ENCODE results near the gene CPLX3.

Gene CPLX3

DNA sequence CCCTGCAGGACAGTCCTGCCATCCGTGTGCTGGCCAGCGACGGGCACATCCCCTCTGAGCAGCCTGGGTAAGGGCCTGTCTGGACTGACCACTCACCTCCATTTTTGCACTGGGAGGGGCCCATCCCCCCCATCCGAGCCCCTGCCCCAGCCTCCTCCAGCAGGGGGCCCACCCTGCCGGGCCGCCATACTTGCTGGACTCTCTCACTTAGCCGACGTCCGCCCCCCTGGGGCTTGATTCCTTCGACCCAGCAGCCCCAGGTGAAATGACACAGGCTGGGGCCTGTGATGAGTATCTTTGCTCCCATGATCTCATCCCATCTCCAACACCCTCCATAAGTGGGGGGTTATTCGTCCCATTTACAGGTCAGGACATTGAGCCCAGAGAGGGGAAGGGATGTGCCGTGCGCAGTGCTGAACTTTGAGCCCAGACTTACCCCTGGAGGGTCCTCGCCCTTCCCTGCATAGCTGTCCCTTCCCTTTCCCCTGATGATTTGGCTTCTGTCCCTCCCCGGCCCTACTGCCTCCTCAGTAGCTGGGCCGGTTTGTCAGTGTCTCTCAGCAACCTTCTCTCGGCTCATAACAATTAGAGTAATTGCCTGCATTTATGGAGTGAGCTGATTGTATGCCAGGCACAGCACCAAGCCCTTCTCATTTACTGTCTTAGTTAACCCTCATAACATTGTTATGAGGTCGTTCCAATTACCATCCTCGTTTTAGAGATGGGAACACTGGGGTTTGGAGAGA lies 9.6 kb upstream of the CPLX3 start:
- Histone ChIP-seq H3K79me1 (ENCODE audit: low read length) (no peaks in the 10 kb centered on the region), H2BK5ac (ENCODE audit: low read depth, low read length, poor library complexity) (no peak overlapping the region), H2BK120ac (ENCODE audit: insufficient read depth, low read length, poor library complexity) (no peak overlapping the region), H3K27ac (ENCODE audit: low read depth, low read length) (no peak overlapping the region), H3K14ac (ENCODE audit: low read length) (no peak overlapping the region), H3K4me3 (ENCODE audit: low read depth, low read length) (no peak overlapping the region), H2AK5ac (ENCODE audit: low read length) (no peak overlapping the region), H4K12ac (ENCODE audit: low read depth, low read length) (no peak overlapping the region), H3K4me2 (ENCODE audit: low read length) (peak overlapping the region; percentile 0), H2AFZ (ENCODE audit: insufficient read depth, low read length, poor library complexity) (no peak overlapping the region), H3K18ac (ENCODE audit: low read length) (no peak overlapping the region), H4K91ac (ENCODE audit: low read depth, low read length) (no peak overlapping the region), H3K4ac (ENCODE audit: low read depth, low read length) (no peak overlapping the region), H3K4me1 (ENCODE audit: control insufficient read depth in 1 of 2, insufficient read depth in 2 of 2, low read length in 2 of 2) (peaks cover 6 to 9% of the 10 kb centered on the region in 2 experiments), H2BK12ac (ENCODE audit: low read length) (no peak overlapping the region), H3K36me3 (ENCODE audit: control insufficient read depth in 1 of 2, insufficient read depth in 2 of 2, low read length in 2 of 2) (no peaks in the 10 kb centered on the region), H3K9me3 (ENCODE audit: insufficient read depth, low read depth, low read length) (peaks cover 2% of the 10 kb centered on the region), H3K23ac (ENCODE audit: low read length) (no peak overlapping the region), H4K8ac (ENCODE audit: low read depth, low read length) (no peak overlapping the region), H3K79me2 (ENCODE audit: control insufficient read depth, insufficient read depth, low read length, poor library complexity) (no peaks in the 10 kb centered on the region), H3K27me3 (ENCODE audit: insufficient read depth, low read length) (no peaks in the 10 kb centered on the region), H3K9ac (ENCODE audit: low read length) (no peak overlapping the region)
- DNase-seq = peak; percentile 61 to 68
- WGBS (ENCODE audit: extremely low coverage, insufficient coverage, insufficient read length) = no CpG with 5 or more reads among the region's 19 CpGs

DNA sequence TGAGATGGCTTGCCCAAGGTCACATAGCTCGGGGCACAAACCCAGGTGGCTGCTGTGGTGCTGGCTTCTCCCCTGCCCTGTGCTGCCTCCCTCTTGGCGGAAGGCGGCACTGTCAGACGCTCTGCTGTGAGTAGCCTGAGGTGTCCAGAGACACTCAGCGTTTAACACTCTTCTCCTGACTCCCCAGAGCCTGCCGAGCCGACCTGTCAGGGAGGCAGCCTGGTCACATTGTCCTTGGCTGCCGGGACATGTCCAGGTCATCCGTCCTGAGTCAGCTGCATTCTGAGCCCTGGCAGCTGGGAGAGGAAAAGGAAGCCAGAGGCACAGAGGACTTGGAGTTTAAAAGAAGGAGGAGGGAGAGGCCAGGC lies 9.1 kb upstream of the CPLX3 start:
- Histone ChIP-seq H3K79me2 (ENCODE audit: control insufficient read depth, insufficient read depth, low read length, poor library complexity) (no peaks in the 10 kb centered on the region), H2AFZ (ENCODE audit: insufficient read depth, low read length, poor library complexity) (no peak overlapping the region), H3K27me3 (ENCODE audit: insufficient read depth, low read length) (no peaks in the 10 kb centered on the region), H3K4ac (ENCODE audit: low read depth, low read length) (no peak overlapping the region), H3K4me1 (ENCODE audit: control insufficient read depth in 1 of 2, insufficient read depth in 2 of 2, low read length in 2 of 2) (peaks cover 6 to 9% of the 10 kb centered on the region in 2 experiments), H2AK5ac (ENCODE audit: low read length) (no peak overlapping the region), H3K4me3 (ENCODE audit: low read depth, low read length) (no peak overlapping the region), H2BK12ac (ENCODE audit: low read length) (no peak overlapping the region), H2BK5ac (ENCODE audit: low read depth, low read length, poor library complexity) (no peak overlapping the region), H3K36me3 (ENCODE audit: control insufficient read depth in 1 of 2, insufficient read depth in 2 of 2, low read length in 2 of 2) (no peaks in the 10 kb centered on the region), H3K23ac (ENCODE audit: low read length) (no peak overlapping the region), H3K9me3 (ENCODE audit: insufficient read depth, low read depth, low read length) (peaks cover 2% of the 10 kb centered on the region), H3K14ac (ENCODE audit: low read length) (no peak overlapping the region), H4K91ac (ENCODE audit: low read depth, low read length) (no peak overlapping the region), H3K18ac (ENCODE audit: low read length) (no peak overlapping the region), H2BK120ac (ENCODE audit: insufficient read depth, low read length, poor library complexity) (no peak overlapping the region), H3K79me1 (ENCODE audit: low read length) (no peaks in the 10 kb centered on the region), H3K27ac (ENCODE audit: low read depth, low read length) (no peak overlapping the region), H3K9ac (ENCODE audit: low read length) (no peak overlapping the region), H4K8ac (ENCODE audit: low read depth, low read length) (no peak overlapping the region), H4K12ac (ENCODE audit: low read depth, low read length) (no peak overlapping the region), H3K4me2 (ENCODE audit: low read length) (peak overlapping the region; percentile 0)
- DNase-seq = peak; percentile 92 to 95
- no CpG with 5 or more reads among the region's 9 CpGs for WGBS (ENCODE audit: extremely low coverage, insufficient coverage, insufficient read length)

DNA sequence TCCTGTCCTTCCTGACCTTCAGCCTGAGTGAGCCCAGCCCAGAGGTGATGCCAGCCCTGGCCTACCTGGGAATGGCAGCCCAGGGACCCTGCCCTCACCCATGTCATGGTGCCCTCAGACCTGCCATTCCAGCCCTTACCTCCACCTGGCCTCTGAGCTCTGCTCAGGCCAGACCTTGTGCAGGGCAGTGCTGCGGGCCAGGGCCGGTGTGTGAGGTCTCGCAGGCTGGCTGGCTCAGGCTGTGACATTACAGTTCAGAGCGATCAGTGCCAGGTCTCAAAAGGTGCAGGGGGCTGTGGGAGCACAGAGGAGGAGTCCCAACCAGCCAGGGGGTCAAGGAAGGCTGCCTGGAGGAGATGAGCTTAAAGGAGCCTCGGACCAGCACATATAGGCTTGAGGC lies 6.4 kb upstream of the CPLX3 start:
- no CpG with 5 or more reads among the region's 5 CpGs for WGBS (ENCODE audit: extremely low coverage, insufficient coverage, insufficient read length)
- H2BK12ac ChIP-seq (ENCODE audit: low read length) = no peak overlapping the region

DNA sequence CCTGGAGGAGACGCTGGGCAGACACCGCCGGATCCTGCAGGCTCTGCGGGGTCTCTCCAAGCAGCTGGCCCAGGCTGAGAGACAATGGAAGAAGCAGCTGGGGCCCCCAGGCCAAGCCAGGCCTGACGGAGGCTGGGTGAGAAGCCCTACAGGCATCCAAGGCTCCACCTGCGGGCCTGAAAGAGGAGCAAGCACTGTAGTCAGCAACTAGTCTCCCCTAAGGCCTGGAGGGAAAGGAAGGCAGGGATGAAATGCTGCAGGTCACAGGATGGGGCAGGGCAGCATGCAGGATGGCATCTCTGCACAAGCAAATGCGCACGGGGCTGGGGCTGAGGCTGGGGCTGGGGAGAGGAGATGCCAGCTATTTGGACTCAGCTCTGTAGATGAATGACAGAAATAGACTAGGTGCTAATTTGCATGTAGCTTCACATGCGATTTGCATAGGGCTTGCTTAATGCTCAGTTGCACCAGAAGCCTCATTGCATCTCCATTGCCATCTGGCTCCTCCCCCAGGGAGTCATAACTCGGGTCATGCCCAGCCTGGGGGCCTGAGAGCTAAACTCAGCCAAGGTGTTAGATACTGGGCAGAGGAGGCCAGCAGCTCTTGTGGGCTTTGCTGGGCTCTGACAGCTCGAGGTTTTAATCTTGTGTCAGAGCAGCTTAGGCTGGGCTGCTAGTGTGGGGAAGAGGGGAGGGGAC lies 5.2 kb upstream of the CPLX3 start:
- no peak overlapping the region for H3K4me2 ChIP-seq (ENCODE audit: low read length)
- no peak overlapping the region for H2BK12ac ChIP-seq (ENCODE audit: low read length)
- no peak overlapping the region for H3K4ac ChIP-seq (ENCODE audit: low read depth, low read length)
- no peaks in the 10 kb centered on the region for H3K79me1 ChIP-seq (ENCODE audit: low read length)
- peak overlapping the region; percentile 37 for H3K9ac ChIP-seq (ENCODE audit: low read length)
- WGBS (ENCODE audit: extremely low coverage, insufficient coverage, insufficient read length) = no CpG with 5 or more reads among the region's 11 CpGs
- H4K12ac ChIP-seq (ENCODE audit: low read depth, low read length) = no peak overlapping the region
- H2BK5ac ChIP-seq (ENCODE audit: low read depth, low read length, poor library complexity) = no peak overlapping the region
- no peaks in the 10 kb centered on the region for H3K36me3 ChIP-seq (ENCODE audit: control insufficient read depth in 1 of 2, insufficient read depth in 2 of 2, low read length in 2 of 2)
- H3K18ac ChIP-seq (ENCODE audit: low read length) = no peak overlapping the region
- peaks cover 4% of the 10 kb centered on the region for H3K9me3 ChIP-seq (ENCODE audit: insufficient read depth, low read depth, low read length)
- no peak overlapping the region for H2BK120ac ChIP-seq (ENCODE audit: insufficient read depth, low read length, poor library complexity)
- DNase-seq = peak; percentile 87 to 90
- H3K4me3 ChIP-seq (ENCODE audit: low read depth, low read length) = no peak overlapping the region
- H3K79me2 ChIP-seq (ENCODE audit: control insufficient read depth, insufficient read depth, low read length, poor library complexity) = no peaks in the 10 kb centered on the region
- no peak overlapping the region for H3K23ac ChIP-seq (ENCODE audit: low read length)
- H4K91ac ChIP-seq (ENCODE audit: low read depth, low read length) = no peak overlapping the region
- H3K27me3 ChIP-seq (ENCODE audit: insufficient read depth, low read length) = peaks cover 3% of the 10 kb centered on the region
- no peak overlapping the region for H2AFZ ChIP-seq (ENCODE audit: insufficient read depth, low read length, poor library complexity)
- no peak overlapping the region for H3K27ac ChIP-seq (ENCODE audit: low read depth, low read length)
- no peak overlapping the region for H4K8ac ChIP-seq (ENCODE audit: low read depth, low read length)
- H3K4me1 ChIP-seq (ENCODE audit: control insufficient read depth in 1 of 2, insufficient read depth in 2 of 2, low read length in 2 of 2) = peaks cover 6 to 7% of the 10 kb centered on the region in 2 experiments
- H2AK5ac ChIP-seq (ENCODE audit: low read length) = no peak overlapping the region
- H3K14ac ChIP-seq (ENCODE audit: low read length) = no peak overlapping the region

More for the DNA sequence above, 6.4 kb upstream of the CPLX3 start:
- Histone ChIP-seq H3K27ac (ENCODE audit: low read depth, low read length) (no peak overlapping the region), H3K9me3 (ENCODE audit: insufficient read depth, low read depth, low read length) (peaks cover 4% of the 10 kb centered on the region), H3K4me2 (ENCODE audit: low read length) (no peak overlapping the region), H4K8ac (ENCODE audit: low read depth, low read length) (no peak overlapping the region), H3K4ac (ENCODE audit: low read depth, low read length) (no peak overlapping the region), H2BK120ac (ENCODE audit: insufficient read depth, low read length, poor library complexity) (no peak overlapping the region), H4K12ac (ENCODE audit: low read depth, low read length) (no peak overlapping the region), H3K4me3 (ENCODE audit: low read depth, low read length) (no peak overlapping the region), H4K91ac (ENCODE audit: low read depth, low read length) (no peak overlapping the region), H3K79me2 (ENCODE audit: control insufficient read depth, insufficient read depth, low read length, poor library complexity) (no peaks in the 10 kb centered on the region), H2BK5ac (ENCODE audit: low read depth, low read length, poor library complexity) (no peak overlapping the region), H3K9ac (ENCODE audit: low read length) (no peak overlapping the region), H3K27me3 (ENCODE audit: insufficient read depth, low read length) (no peaks in the 10 kb centered on the region), H2AK5ac (ENCODE audit: low read length) (no peak overlapping the region), H3K4me1 (ENCODE audit: control insufficient read depth in 1 of 2, insufficient read depth in 2 of 2, low read length in 2 of 2) (peaks cover 6 to 9% of the 10 kb centered on the region in 2 experiments), H3K18ac (ENCODE audit: low read length) (no peak overlapping the region), H3K14ac (ENCODE audit: low read length) (no peak overlapping the region), H3K36me3 (ENCODE audit: control insufficient read depth in 1 of 2, insufficient read depth in 2 of 2, low read length in 2 of 2) (no peaks in the 10 kb centered on the region), H3K23ac (ENCODE audit: low read length) (no peak overlapping the region), H3K79me1 (ENCODE audit: low read length) (no peaks in the 10 kb centered on the region), H2AFZ (ENCODE audit: insufficient read depth, low read length, poor library complexity) (no peak overlapping the region)
- DNase-seq = no peak

Measured in trophoblast cell (in vitro differentiated cells and primary cell).